H1 (cell line): ENCODE results near the gene KCNG3. TPM values are rescaled to one million over a fixed set of nuclear protein-coding genes. Genes with fewer than 3 reads are reported as not detected.

Experiments used
- polyA plus RNA-seq, 7 experiments: library from polyadenylated mRNA; depleted of rRNA in 3 of 7; stranded (reverse) in 5 of 7; unstranded in 2 of 7; fragments of >200 nt in 5 of 7; fragments of 200-250 nt in 2 of 7; gene quantifications; 1 replicate in 5 of 7; 2 replicates in 1 of 7; 4 replicates in 1 of 7; pipeline versions ENCODE4 v1.2.1 to v1.2.3, GENCODE V29; 2011 to 2013; ENCODE audit warnings: missing spikeins in 2 of 7, mixed read lengths in 2 of 7
- total RNA-seq: library from RNA; stranded (reverse); fragmentation: NEBNext Ultra II Directional; extraction: Animal tissue kit (Norgen Biotek cat#: 25700); gene quantifications from 2 replicates; pipeline ENCODE4 v1.2.1, GENCODE V29; 2021
- TF ChIP-seq, protein P1 (sequence below): fragments of 300-600 bp; sonication (generic); IDR thresholded peaks from 2 replicates; pipeline ENCODE4 v1.7.1; 2012; ENCODE audit warnings: low read length, moderate library complexity, mild to moderate bottlenecking, inconsistent platforms; ENCODE audit not compliant: insufficient replicate concordance

KCNG3 gene
- total and polyA plus RNA-seq, 2 of the 8 experiments (the other 6 are each of a cell fraction or from before 2014, with no cell fraction given), result 8.1 to 21.3 TPM

DNA sequence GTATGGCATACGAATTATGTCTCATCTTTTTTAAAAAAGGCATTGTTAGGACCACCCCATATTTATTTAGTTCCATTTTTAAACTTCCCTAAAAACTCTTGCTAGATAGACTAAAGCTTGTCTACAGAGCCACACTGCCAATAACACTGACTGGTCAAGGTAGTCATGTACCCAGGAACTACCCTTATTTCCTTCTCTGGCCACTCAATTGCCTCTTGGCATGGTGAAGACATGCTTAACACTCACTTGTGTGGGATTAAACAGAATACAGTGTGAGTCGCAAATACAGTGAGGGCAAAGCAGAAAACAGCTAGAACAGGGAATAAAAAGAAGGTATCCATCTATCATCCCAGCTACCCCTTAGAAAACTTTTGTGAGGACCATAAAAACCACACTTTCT, 57.4 kb downstream of the KCNG3 start (continued):
- TF ChIP-seq, protein P1, sequence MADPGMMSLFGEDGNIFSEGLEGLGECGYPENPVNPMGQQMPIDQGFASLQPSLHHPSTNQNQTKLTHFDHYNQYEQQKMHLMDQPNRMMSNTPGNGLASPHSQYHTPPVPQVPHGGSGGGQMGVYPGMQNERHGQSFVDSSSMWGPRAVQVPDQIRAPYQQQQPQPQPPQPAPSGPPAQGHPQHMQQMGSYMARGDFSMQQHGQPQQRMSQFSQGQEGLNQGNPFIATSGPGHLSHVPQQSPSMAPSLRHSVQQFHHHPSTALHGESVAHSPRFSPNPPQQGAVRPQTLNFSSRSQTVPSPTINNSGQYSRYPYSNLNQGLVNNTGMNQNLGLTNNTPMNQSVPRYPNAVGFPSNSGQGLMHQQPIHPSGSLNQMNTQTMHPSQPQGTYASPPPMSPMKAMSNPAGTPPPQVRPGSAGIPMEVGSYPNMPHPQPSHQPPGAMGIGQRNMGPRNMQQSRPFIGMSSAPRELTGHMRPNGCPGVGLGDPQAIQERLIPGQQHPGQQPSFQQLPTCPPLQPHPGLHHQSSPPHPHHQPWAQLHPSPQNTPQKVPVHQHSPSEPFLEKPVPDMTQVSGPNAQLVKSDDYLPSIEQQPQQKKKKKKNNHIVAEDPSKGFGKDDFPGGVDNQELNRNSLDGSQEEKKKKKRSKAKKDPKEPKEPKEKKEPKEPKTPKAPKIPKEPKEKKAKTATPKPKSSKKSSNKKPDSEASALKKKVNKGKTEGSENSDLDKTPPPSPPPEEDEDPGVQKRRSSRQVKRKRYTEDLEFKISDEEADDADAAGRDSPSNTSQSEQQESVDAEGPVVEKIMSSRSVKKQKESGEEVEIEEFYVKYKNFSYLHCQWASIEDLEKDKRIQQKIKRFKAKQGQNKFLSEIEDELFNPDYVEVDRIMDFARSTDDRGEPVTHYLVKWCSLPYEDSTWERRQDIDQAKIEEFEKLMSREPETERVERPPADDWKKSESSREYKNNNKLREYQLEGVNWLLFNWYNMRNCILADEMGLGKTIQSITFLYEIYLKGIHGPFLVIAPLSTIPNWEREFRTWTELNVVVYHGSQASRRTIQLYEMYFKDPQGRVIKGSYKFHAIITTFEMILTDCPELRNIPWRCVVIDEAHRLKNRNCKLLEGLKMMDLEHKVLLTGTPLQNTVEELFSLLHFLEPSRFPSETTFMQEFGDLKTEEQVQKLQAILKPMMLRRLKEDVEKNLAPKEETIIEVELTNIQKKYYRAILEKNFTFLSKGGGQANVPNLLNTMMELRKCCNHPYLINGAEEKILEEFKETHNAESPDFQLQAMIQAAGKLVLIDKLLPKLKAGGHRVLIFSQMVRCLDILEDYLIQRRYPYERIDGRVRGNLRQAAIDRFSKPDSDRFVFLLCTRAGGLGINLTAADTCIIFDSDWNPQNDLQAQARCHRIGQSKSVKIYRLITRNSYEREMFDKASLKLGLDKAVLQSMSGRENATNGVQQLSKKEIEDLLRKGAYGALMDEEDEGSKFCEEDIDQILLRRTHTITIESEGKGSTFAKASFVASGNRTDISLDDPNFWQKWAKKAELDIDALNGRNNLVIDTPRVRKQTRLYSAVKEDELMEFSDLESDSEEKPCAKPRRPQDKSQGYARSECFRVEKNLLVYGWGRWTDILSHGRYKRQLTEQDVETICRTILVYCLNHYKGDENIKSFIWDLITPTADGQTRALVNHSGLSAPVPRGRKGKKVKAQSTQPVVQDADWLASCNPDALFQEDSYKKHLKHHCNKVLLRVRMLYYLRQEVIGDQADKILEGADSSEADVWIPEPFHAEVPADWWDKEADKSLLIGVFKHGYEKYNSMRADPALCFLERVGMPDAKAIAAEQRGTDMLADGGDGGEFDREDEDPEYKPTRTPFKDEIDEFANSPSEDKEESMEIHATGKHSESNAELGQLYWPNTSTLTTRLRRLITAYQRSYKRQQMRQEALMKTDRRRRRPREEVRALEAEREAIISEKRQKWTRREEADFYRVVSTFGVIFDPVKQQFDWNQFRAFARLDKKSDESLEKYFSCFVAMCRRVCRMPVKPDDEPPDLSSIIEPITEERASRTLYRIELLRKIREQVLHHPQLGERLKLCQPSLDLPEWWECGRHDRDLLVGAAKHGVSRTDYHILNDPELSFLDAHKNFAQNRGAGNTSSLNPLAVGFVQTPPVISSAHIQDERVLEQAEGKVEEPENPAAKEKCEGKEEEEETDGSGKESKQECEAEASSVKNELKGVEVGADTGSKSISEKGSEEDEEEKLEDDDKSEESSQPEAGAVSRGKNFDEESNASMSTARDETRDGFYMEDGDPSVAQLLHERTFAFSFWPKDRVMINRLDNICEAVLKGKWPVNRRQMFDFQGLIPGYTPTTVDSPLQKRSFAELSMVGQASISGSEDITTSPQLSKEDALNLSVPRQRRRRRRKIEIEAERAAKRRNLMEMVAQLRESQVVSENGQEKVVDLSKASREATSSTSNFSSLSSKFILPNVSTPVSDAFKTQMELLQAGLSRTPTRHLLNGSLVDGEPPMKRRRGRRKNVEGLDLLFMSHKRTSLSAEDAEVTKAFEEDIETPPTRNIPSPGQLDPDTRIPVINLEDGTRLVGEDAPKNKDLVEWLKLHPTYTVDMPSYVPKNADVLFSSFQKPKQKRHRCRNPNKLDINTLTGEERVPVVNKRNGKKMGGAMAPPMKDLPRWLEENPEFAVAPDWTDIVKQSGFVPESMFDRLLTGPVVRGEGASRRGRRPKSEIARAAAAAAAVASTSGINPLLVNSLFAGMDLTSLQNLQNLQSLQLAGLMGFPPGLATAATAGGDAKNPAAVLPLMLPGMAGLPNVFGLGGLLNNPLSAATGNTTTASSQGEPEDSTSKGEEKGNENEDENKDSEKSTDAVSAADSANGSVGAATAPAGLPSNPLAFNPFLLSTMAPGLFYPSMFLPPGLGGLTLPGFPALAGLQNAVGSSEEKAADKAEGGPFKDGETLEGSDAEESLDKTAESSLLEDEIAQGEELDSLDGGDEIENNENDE, result no peak
